HUDEP-2 (cell line): ENCODE results near the gene ABCC4.
A peak's percentile ranks its signal among the peaks of the same experiment; 100 is the strongest.

Experiments
- DNase-seq, 76 experiments: peaks; one replicate each; lab custom pipeline; 2025; ENCODE audit not compliant: unreplicated experiment in 76 of 76; lab: John Stamatoyannopoulos, UW

The ABCC4 gene

GRCh38 chr13:95075506-95075905, 225.7 kb downstream of the ABCC4 start:
- no peak for DNase-seq

DNA sequence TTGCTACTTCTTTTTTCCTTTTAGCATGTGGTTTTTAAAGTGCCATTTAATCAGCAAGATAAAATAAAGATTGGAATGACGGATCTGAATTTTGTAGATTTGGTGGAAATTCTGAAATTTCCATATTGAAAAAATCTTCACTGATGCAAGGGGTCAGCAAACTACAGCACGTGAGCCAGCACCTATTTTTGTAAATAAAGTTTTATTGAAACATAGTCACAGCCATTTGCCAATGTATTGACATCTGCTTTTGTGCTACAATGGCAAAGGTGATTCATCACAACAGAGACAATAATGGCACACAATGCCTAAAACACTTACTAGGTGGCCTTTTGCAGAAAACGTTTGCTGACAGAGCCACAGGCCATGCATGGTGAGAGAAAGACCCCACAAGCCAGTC, 226.4 kb downstream of the ABCC4 start:
- no peak for DNase-seq

DNA sequence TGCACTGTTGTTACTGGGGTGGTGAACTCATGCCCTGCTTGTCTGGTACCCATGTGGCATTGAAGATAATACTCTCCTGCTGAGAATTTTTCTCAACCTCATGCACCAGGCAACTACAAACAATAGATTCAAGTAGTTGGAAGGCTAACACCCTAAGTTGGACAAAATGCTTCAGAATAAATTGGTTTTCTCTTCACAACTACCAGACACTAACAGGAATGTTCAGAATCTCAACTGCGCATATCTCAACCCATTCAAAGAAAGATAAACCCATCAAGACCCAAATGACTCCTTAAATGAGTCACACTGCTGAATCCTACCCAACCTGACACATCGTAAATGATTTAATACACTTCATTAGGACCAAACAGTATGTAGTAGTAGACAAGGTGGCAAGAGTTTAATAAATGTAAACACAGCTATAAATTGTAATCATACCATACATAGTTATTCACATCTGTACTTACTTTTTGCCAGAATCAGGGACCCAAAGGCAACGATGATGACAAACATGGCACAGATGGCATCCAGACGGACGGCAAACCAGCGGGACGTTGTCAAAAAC, 227.4 kb downstream of the ABCC4 start:
- DNase-seq, result no peak

DNA sequence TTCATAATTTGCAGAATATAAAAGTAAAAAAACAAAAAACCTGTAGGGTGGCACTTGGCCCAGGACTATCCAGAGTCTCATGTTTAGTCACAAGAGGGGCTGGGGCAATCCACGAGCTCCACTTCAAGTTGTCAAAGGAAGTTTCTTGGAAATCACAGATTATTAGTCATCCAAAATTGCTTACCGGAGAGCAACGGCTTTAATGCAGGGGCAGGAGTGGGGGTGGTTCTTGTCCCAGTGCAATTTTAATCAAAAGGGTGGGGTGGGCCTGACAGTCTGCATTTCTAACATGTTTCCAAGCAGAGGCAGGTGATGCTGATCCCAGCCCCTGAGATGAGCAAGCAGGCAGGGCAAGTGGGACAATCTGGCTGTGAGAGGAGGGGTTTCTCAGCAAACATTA, 233.9 kb downstream of the ABCC4 start:
- no peak for DNase-seq

DNA sequence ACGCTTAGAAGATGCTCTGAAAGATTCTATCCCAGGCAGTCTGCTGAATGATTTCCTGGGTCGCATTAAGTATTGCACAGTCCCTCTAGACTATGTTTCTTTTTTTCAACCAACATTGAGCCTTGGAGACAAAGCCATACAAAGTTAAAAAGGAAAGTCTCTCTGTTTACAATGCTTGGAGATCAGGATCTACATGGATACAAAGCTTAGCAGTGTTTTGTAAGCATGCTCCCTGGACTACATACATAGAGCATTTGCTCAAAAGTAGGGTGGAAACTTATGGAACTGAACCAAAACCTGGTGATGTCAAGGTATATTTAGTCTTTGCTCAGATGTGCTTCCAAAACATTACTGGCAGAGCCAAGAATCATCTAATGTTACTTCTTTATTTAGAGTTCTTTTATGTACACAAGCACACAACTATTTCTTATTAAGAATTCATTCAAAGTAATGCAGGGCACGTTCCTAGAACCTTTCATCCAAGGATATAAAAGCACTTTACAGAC, 241.2 kb downstream of the ABCC4 start:
- no peak for DNase-seq

DNA sequence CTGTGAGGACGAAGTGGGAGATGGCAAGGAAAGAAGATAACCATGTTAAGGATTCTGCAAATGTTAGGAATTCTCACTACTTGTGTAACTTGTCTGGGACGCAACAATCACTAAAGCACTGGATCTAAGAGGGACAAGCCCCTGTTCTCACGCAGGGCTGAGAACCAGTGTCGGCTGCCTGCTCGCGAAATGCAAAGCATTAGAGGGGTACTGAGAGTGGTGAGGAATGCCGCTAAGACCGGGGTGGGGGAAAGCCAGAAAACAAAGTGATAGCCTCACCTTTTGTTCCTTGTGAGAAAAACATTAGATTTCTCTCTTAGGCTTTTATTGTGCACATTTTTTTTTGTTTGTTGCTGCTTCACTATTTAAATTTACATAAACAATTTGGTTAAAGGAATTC, 241.9 kb downstream of the ABCC4 start:
- DNase-seq, result no peak

- DNase-seq, result no peak
Measured at GRCh38 chr13:95058680-95059079, 242.6 kb downstream of the ABCC4 start.

DNA sequence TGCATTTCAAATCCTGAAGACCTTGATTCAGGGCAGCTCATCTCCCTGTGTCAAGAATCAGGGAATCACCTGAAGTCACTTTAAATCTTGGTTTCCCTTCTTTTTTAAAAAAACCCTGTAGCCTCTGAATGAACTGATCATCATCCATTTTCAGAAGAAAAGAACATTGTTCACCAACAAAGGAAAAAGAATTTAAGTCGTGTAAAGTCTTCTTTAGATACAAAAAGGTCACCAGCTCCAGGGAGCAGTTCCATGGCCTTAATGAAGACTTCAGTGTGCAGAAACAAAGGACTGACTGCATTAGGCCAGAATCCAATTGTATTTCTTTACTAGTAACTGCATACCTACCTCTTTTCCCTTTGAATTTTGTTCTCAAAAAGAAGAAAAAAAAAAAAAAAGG, 245.0 kb downstream of the ABCC4 start:
- DNase-seq, result no peak

GRCh38 chr13:95050800-95051615, 250.2 kb downstream of the ABCC4 start:
- DNase-seq, result no peak

GRCh38 chr13:95049772-95050171, 251.5 kb downstream of the ABCC4 start:
- DNase-seq, result no peak

DNA sequence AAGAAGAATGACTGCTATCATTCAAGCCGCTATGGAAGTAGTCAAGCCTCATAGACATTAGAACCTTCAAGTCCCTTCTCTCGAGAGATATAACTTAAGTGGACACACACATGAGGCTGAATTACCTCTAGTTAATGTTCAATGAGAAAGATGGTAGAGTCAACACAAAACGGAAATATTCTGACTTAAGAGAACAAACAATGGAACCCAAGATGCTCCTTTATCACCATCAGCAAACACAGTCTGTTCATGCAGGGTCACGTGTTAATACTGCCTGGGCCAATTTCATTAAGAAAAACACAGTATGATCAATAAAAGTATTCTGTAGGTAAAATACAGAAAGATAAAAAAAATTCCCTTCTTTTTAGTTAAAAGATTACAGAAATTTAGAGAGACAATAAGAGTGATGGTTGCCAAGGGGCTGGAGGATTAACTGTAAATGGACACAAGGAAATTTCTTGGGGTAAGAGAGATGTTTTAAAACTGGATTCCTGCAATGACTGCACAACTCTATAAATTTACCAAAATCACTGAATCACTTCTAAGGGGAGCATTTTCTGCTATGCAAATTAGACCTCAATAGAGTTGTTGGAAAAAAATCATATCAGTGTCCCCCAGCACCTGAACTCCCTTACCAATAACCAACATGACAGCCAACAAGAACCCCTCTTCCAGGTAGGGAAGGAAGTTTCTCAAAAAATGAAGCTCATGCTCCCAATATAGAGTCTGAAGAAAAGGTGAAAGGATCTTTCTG, 256.6 kb downstream of the ABCC4 start:
- DNase-seq, result no peak

GRCh38 chr13:95039415-95039814, 261.8 kb downstream of the ABCC4 start:
- no peak for DNase-seq

DNA sequence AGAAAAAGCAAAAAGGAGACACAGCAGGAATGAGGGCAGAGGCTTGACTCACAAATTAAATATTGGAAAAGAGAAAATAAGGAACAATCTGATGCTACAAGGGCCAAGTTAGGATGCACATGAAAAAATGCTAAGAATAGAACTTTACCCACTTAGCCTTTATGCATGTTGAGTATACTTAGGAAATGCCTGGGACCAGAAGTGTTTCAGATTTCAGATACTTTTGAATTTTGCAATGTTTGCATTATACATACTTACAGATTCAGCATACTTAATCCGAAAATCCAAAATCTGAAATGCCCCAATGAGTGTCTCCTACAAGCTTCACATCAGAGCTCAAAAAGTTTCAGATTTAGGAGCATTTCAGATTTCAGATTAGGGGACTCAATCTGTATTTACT, 262.3 kb downstream of the ABCC4 start:
- DNase-seq, result no peak

DNA sequence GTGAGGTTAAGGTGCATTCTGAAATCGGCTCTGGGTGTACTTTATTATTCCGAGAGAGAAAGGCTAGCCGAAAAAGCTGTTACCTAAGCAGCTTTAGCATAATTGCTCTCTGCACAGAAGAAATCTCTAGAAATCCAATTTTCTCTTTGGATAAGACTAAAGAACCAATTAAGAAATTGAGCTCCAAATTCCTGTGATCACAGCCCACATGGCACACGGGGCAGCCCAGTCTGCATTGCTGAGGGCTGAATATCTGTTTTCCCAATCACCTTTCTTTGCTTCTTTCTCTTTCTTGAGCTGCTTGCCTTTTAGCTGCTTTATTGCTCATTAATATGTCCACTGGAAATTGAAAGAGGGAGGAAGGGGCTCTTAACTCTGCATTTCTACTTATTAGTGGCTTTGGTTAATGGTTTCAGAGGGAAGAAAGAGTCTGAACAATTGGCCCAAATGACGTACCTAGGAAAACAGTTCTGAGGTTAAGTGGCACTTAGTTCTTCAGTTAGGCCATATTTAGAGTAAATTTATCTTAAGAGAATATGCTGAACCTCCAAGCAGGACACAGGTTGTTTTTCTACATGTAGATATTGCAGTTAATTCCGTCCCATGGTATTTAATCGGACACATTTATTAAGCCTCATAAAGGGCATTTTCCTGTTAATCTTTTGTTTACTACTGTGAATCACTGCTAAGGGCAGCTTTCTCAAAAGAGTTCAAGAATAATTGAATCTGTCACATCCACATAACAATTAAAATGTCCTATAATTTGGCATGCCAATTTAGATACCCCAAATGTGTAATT, 265.7 kb downstream of the ABCC4 start:
- no peak for DNase-seq

DNA sequence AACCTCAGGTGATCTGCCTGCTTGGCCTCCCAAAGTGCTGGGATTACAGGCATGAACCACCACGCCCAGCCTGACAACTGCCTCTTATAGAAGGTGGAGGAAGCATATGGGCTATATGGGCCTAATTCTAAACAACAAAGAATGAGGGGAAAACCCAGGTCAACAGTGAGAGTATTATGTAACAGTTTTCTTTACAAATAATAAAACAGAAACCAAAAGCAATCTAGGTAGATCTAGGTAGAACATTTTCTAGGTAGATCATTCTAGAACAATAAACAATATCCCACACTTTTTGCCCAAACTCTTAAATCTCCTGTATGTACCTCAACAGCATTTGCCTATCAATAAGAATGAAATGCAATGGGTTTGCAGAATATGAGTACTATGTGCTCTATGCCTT, 267.4 kb downstream of the ABCC4 start:
- no peak for DNase-seq

- no peak for DNase-seq
Measured at GRCh38 chr13:95032121-95032520, 269.1 kb downstream of the ABCC4 start.

GRCh38 chr13:95030821-95031343, 270.4 kb downstream of the ABCC4 start:
- no peak for DNase-seq

DNA sequence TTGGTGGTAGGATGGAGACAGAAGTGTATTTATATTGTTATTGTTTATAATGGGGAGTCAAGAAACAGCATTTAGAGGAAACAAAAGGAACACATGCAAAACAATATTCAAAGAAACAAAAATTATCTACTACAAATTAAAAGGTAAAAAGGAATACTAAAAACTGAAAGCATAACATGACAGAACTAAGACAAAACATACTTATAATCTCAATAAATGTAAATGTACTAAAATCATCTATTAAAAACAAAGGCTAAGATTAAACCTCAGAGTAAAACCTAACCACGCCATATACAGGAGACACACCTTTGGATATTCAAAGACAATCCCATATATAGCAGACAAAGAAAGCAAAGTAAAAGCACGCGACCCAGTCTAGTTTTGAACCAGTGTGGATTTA, 273.6 kb downstream of the ABCC4 start:
- no peak for DNase-seq

GRCh38 chr13:95025116-95025515, 276.1 kb downstream of the ABCC4 start:
- DNase-seq, result peak in 1 of 76 experiments; percentile 7

GRCh38 chr13:95023405-95023804, 277.8 kb downstream of the ABCC4 start:
- DNase-seq, result no peak
